GM18861 (cell line): ENCODE measurements around the gene DDX53.

ENCODE experiments used
- ATAC-seq: cut with Tn5 transposase; IDR thresholded peaks from one replicate; pipeline ENCODE4 v1.9.1; 2021; ENCODE audit not compliant: unreplicated experiment

The DDX53 gene

GRCh38 chrX:22999696-23000223, at the start of gene DDX53:
Gene DDX53, plus strand, starts transcription at chrX:22999960. Its CDS starts 98 bp downstream, at chrX:23000058.
- no peak for ATAC-seq

- ATAC-seq = no peak
Observed at GRCh38 chrX:22950269-22951266, 49.2 kb upstream of the DDX53 start.

- ATAC-seq = no peak
Observed at GRCh38 chrX:22952010-22952409, 47.8 kb upstream of the DDX53 start.

- no peak for ATAC-seq
Observed at GRCh38 chrX:22958250-22958649, 41.5 kb upstream of the DDX53 start.

GRCh38 chrX:22959204-22959920, 40.4 kb upstream of the DDX53 start:
- no peak for ATAC-seq

- no peak for ATAC-seq
Observed at GRCh38 chrX:22963196-22963595, 36.6 kb upstream of the DDX53 start.

GRCh38 chrX:22968494-22968893, 31.3 kb upstream of the DDX53 start:
- no peak for ATAC-seq

- no peak for ATAC-seq
Observed at GRCh38 chrX:22969411-22969810, 30.3 kb upstream of the DDX53 start.

- ATAC-seq = no peak
Observed at GRCh38 chrX:22970861-22971260, 28.9 kb upstream of the DDX53 start.

GRCh38 chrX:22974616-22975015, 25.1 kb upstream of the DDX53 start:
- no peak for ATAC-seq

GRCh38 chrX:22975786-22976185, 24.0 kb upstream of the DDX53 start:
- ATAC-seq = no peak

- ATAC-seq = no peak
Observed at GRCh38 chrX:22985958-22986357, 13.8 kb upstream of the DDX53 start.

- no peak for ATAC-seq
Observed at GRCh38 chrX:22987452-22987851, 12.3 kb upstream of the DDX53 start.

GRCh38 chrX:23003116-23003515, 3.4 kb downstream of the DDX53 start:
- no peak for ATAC-seq

GRCh38 chrX:23008431-23009099, 8.8 kb downstream of the DDX53 start:
- no peak for ATAC-seq

GRCh38 chrX:23012162-23012561, 12.4 kb downstream of the DDX53 start:
- no peak for ATAC-seq

GRCh38 chrX:23012636-23013035, 12.9 kb downstream of the DDX53 start:
- no peak for ATAC-seq

GRCh38 chrX:23013366-23013765, 13.6 kb downstream of the DDX53 start:
- no peak for ATAC-seq

- ATAC-seq = no peak
Observed at GRCh38 chrX:23031600-23031999, 31.8 kb downstream of the DDX53 start.

- no peak for ATAC-seq
Observed at GRCh38 chrX:23035493-23035892, 35.7 kb downstream of the DDX53 start.

- ATAC-seq = no peak
Observed at GRCh38 chrX:23046443-23046842, 46.7 kb downstream of the DDX53 start.
